Erythroblast (primary cell): ENCODE results near the gene GAS2L1.

Experiments
- GATA1 ChIP-seq: IDR thresholded peaks from 2 replicates; pipeline ENCODE4 v1.6.1; 2011; ENCODE audit warnings: low read depth, mild to moderate bottlenecking, control low read depth, low read length, moderate library complexity
- POLR2A ChIP-seq: IDR thresholded peaks from 2 replicates; pipeline ENCODE4 v1.6.1; 2011; ENCODE audit warnings: mild to moderate bottlenecking, low read length

DNA sequence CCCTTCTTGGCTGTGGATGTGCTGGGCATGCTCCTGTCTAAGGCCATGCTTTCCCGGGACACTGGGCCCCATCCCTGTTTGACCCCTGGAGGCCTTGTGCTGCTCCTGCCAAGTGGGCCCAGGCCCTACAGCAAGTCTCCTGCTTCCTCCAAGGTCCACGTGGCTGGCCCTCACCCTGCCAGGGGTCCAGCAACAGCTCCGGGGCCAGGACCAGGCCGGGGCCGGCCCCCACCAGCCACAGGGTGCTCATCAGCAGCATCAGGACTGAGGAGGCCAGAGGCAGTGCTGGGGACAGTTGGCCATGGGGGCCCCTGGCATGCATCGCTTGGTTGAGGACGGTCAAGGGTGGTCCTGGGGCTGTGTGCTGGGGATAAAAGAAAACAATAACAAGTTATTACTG is 41.1 kb upstream of the GAS2L1 start:
- TF ChIP-seq POLR2A (no peak), GATA1 (no peak)
